GM19043 (cell line): ENCODE data around the gene FLRT2.

ENCODE experiments used
- ATAC-seq: cut with Tn5 transposase; IDR thresholded peaks from one replicate; pipeline ENCODE4 v1.9.1; 2021; ENCODE audit warnings: low read depth; ENCODE audit not compliant: unreplicated experiment

Gene FLRT2

GRCh38 chr14:85562630-85563029 lies 32.7 kb downstream of the FLRT2 start:
- no peak for ATAC-seq

GRCh38 chr14:85564841-85565527 lies 35.0 kb downstream of the FLRT2 start:
- ATAC-seq, result no peak

DNA sequence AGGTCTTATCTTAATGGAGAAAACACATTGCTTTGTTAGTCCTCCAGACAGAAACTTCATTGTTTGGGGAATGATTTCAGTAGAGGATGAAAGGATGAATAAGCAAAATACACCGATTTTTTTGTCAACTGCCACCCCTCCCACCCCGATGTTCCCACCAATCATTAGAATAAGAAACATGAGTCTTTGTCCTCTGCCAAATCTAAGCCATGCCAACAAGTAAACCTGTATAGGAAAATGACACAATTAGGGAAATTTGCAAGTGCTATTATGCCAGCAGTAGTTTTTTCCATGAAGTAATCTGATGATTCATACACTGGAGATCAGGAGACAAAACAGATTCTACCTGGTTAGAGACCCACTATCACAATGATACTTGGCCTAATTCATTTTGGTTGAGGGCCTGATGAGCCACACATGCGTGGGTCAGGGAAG lies 35.9 kb downstream of the FLRT2 start:
- ATAC-seq, result no peak

DNA sequence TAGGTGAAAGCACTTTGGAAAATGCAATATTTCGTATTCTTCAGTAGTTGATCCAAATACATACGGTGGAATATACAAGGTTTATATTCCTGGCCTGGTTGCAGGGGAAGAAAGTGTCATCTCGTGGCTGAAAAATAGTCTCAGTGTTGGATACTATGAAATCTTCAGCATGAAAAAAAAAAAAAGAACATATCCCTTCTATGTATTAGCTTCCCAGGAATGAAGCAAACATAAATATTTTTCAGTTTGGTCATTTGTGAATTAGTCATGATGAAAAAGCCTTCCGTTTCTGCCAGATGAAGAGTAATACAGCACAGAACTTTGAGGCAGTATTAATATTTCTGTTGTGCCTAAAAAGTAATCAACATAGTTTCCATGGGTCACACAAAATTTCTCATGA lies 36.7 kb downstream of the FLRT2 start:
- ATAC-seq, result no peak

- no peak for ATAC-seq
These were observed 42.1 kb downstream of the FLRT2 start for GRCh38 chr14:85572011-85572410.

DNA sequence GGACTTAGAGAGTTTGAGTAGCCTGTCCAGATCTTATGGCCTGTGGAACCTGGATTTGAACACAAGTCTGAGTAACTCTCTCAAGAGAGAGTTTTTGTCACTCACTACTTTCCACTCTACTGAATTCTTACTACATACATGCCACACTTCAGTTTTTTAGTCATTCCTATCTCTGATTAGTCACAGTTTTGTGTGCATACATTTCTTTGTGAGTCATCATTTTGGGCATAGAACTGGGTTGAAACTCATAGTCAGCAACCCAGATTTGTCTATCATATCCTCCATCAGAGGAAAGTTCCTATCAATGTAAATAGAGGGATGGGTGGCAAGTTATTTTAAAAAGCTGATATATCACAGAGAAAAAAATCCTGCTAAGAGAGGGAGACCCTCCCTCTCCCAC lies 42.9 kb downstream of the FLRT2 start:
- ATAC-seq, result no peak

DNA sequence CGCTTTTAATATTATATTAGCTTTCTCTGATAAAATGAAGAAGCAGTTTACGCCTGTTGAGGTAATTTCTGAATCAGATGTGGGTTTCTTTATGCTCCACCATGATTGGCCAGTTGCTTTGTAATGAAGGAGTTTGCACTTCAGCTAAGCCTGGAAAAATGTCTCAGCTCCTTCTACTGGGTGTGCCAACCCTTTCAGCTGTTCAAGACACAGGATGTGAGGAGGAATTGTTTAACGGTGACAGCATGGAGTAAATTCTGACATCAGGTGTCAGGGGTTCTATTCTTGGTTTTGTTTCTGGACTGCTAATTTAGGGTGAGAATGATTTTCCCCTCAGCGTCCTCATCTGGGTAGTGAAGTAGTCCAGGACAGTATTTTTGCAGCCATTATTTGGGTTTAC lies 43.5 kb downstream of the FLRT2 start:
- no peak for ATAC-seq

DNA sequence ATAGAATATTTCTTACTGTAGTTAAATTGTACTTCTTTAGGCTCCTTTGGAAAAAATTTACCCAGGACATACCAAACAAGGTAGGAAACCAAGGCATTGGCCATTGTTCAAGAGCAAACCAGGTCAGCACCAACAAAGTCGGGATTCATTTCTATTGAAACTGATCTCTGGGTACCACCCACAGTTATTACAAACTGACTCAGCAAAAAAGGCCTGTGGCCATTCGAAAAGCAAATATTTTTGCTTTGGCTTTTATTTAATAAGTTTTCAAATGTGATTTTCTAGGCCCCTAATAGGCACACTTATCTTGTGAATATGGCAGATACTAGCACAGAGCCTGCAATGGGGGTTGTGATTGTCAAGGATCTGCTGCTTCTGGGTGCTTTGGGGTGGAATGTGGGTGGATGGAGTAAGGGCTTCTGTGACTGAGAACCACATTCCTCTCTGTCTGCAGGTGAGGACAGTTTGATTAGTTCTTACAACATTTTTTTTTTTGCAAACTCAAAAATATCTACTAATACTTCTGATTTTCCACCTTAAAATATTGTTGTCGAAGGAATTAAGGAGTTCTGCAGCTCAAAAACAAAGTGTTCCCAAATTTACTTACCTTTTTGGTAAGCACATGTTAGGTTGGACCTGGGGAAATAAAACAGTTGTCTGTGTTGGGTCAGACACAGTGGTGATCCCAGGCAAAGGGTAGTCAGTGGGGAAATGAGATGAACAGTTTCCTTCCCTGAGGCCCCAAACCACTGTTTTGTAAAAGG lies 45.1 kb downstream of the FLRT2 start:
- ATAC-seq, result no peak

- ATAC-seq, result no peak
These were observed 45.6 kb downstream of the FLRT2 start for GRCh38 chr14:85575617-85575898.

DNA sequence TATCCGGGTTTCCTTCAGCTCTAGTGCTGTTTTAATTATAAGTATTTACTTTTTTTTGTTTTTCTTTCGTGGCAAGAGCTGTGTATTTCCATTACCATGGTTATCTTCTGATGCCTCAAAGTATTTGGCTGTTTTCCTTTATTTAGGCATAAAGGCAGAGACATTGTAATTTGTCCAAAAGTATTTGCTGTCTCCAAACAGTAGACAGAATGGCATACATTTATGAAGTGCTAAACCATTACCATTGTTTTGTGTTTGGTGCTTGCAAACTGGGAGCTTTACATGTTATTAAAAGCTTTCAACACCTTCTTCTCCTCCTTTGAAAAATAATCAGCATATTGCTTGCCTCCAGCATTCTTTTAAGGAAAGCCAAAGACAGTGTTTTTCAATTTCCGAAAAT lies 46.3 kb downstream of the FLRT2 start:
- ATAC-seq, result no peak

DNA sequence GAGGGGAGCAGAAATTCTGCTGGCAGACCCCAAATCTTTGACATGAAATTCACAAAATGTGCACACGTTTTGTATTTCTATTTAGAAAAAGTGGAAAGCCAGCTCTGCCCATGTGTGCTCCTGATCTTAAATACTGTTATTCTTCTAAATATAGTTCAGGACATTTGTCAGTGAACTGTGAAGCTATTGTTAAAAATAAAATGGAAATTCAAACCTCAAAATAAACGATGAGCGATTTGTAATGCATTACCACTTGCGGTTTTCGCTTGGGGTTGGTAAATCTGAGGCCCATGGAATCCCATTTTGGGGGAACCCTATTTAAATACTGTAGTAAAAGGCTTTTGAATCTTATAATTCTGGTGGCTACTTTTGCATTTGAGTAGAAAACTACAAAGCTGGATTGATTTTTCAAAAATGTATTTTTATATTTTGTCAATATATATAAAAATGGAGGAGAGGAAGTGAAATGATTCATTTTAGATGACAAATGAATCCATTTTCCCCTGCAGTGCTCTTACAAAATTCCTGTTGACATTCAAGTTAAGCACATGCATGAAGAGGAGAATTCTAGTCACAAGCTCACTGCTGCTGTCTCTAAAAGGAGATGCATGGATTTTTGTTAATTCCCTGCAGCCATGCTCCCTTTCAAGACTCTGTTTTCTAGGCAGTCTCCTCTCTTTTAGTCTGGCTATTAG lies 47.1 kb downstream of the FLRT2 start:
- no peak for ATAC-seq

DNA sequence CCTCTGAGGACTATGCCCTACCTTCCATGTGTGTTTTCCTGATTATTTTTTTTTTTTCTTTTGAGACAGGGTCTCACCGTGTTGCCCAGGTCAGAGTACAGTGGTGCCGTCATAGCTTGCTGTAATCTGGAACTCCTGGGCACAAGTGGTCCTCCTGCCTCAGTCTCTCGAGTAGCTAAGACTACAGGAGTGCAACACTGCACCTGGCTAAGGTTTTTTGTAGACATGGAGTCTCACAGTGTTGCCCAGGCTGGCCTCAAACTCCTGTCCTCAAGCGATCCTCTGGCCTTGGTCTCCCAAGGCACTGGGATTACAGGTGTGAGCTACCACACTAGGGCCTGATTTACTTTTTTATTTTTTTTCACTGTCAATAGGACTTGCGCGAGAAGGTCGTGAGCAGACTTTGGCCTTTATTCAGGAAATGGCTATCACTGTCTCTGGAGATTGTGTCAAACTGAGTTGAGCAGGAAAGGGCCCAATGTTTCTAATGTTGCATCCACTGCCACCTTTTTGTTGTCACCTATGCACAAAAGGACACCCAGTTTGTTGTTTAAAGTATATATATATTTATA lies 47.7 kb downstream of the FLRT2 start:
- ATAC-seq, result no peak

DNA sequence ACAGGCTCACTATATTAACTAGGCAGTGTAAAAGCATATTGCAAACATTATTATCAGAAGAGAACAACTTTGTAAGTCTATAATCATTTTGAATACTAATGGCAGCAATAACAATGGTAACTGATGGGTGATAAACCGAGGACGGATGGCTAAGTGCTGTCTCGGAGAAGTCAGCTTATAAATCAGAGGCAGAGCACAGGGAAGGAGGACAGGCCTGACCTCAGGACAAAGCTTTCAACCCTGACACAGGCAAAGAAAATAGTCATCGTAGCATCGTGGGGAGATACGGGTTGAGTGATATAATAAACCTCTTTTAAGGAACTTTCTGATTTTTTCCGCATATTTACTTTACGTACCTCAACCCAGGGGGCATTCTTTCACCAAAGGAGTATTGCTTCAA lies 48.4 kb downstream of the FLRT2 start:
- ATAC-seq, result no peak

- ATAC-seq, result no peak
These were observed 49.0 kb downstream of the FLRT2 start for GRCh38 chr14:85578930-85579329.

GRCh38 chr14:85579942-85580341 lies 50.0 kb downstream of the FLRT2 start:
- no peak for ATAC-seq

DNA sequence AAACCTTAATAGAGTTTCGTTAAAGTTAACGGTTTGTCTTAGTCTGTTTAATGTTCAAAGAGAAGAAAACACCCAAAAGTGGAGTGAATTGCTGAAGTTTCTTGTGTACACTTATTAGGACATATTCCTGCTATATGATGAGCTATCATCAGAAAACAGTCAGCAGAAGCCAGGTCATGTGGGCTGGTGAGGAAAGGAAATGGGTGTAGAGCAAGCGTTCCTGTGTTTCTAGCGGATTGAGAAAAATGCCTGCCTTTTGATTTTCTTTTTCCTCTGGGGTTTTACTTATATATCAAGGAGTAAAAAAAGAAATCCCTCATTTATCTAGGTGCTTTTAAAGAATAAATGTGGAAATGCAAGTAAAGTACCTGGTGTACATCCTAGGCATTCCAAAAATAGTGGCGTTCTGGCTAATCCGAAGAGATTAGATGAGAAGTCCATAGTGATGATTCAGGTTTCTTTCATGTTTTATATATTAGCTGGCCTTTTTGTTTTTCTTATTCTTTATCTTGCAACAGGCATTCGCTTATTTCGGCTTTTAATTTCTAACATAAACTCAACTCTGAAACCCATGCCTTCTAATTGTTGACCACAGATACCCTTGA lies 50.7 kb downstream of the FLRT2 start:
- no peak for ATAC-seq

- ATAC-seq, result no peak
These were observed 51.7 kb downstream of the FLRT2 start for GRCh38 chr14:85581691-85582090.

GRCh38 chr14:85583380-85583779 lies 53.4 kb downstream of the FLRT2 start:
- no peak for ATAC-seq

DNA sequence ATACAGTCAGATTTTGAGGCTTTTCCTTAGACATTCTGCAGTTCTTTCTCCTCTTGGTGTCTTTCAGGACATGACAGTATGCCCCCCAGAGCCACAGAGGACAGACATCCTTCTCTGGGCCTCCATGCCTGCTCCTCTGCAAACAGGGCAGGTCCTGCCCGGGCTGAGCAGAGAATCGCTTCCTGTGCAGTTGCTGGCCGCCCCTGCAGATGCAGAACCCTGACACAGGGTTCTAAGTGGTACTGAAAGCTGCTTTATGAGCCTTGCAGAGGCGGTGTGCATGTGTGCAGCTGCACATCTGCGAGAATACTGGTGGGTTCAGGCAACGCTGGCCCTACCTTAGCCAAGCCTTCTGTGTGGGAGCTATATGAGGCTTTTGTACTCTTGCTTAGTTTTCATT lies 54.5 kb downstream of the FLRT2 start:
- ATAC-seq, result no peak

- no peak for ATAC-seq
These were observed 57.3 kb downstream of the FLRT2 start for GRCh38 chr14:85587151-85587711.

DNA sequence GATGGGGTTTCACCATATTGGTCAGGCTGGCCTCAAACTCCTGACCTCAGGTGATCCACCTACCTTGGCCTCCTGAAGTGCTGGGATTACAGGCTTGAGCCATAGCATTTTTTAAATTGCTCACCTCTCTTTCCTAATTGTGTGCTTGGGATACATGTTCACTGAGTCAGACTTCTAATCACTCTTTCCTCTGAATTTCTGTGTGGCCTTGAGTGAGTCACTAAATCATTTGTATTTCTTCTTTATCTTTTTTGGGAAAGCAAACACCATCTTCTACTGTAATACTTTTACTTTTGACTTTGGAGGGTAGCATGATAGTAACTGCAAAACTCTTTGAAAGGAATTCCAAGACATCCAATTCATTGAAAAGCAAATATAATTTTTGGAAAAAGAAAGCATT lies 60.8 kb downstream of the FLRT2 start:
- no peak for ATAC-seq
